ENCODE results near the gene RXRB.

Gene RXRB

GRCh38 chr6:33201935-33202334 lies 1.5 kb upstream of the RXRB start (continued):
- TF ChIP-seq CREB5 (CRISPR knock-in tag; IDR thresholded peaks at IDR 0.05; ENCODE audit: low read depth): no peak

- no peak for ATAC-seq
- 0 out of 2 replicates have a peak, but pooled peaks have one; percentile 44 for TF ChIP-seq PATZ1 (CRISPR knock-in tag; IDR thresholded peaks at IDR 0.05; ENCODE audit: borderline replicate concordance)
- TF ChIP-seq PPARA (CRISPR knock-in tag; IDR thresholded peaks at IDR 0.05; ENCODE audit: borderline replicate concordance): no peak
Observed at GRCh38 chr6:33201147-33201545, 681 bp upstream of the RXRB start.

GRCh38 chr6:33199687-33200218 lies 712 bp downstream of the RXRB start:
- TF ChIP-seq ZNF565 (CRISPR knock-in tag; conservative IDR thresholded peaks at IDR 0.05; ENCODE audit: low read depth): no peak
- no peak for TF ChIP-seq ESRRG (CRISPR knock-in tag; IDR thresholded peaks at IDR 0.05)
- TF ChIP-seq ZNF70 (CRISPR knock-in tag; IDR thresholded peaks at IDR 0.05): no peak
- TF ChIP-seq POU6F1 (CRISPR knock-in tag; IDR thresholded peaks at IDR 0.05; ENCODE audit: borderline replicate concordance, low read depth): no peak
- no peak for TF ChIP-seq PPARA (CRISPR knock-in tag; IDR thresholded peaks at IDR 0.05; ENCODE audit: borderline replicate concordance)
- TF ChIP-seq CSRNP3 (CRISPR knock-in tag; IDR thresholded peaks at IDR 0.05): no peak
- no peak for TF ChIP-seq TCF4 (CRISPR knock-in tag; IDR thresholded peaks at IDR 0.05; ENCODE audit: borderline replicate concordance)
- TF ChIP-seq OSR1 (CRISPR knock-in tag; IDR thresholded peaks at IDR 0.05): no peak
- TF ChIP-seq GLIS3 (CRISPR knock-in tag; IDR thresholded peaks at IDR 0.05): no peak
- no peak for TF ChIP-seq ZNF8 (CRISPR knock-in tag; IDR thresholded peaks at IDR 0.05)
- peak; percentile 14 for ATAC-seq

- TF ChIP-seq ARNTL (CRISPR knock-in tag; IDR thresholded peaks at IDR 0.05; ENCODE audit: borderline replicate concordance, low read depth) (no peak), ZFP3 (CRISPR knock-in tag; IDR thresholded peaks at IDR 0.05) (no peak), PPARA (CRISPR knock-in tag; IDR thresholded peaks at IDR 0.05; ENCODE audit: borderline replicate concordance) (no peak), ZNF8 (CRISPR knock-in tag; IDR thresholded peaks at IDR 0.05) (no peak), TOX (CRISPR knock-in tag; IDR thresholded peaks at IDR 0.05; ENCODE audit: borderline replicate concordance) (no peak), RARB (CRISPR knock-in tag; IDR thresholded peaks at IDR 0.05) (no peak), ZC3H10 (CRISPR knock-in tag; IDR thresholded peaks at IDR 0.05) (no peak), GLIS3 (CRISPR knock-in tag; IDR thresholded peaks at IDR 0.05) (no peak)
- ATAC-seq: no peak
Observed at GRCh38 chr6:33198853-33199436, 1.5 kb downstream of the RXRB start.

GRCh38 chr6:33198159-33198852 lies 2.2 kb downstream of the RXRB start:
- ATAC-seq: no peak
- no peak for TF ChIP-seq POU6F1 (CRISPR knock-in tag; IDR thresholded peaks at IDR 0.05; ENCODE audit: borderline replicate concordance, low read depth)
- TF ChIP-seq ZNF70 (CRISPR knock-in tag; IDR thresholded peaks at IDR 0.05): no peak
- no peak for TF ChIP-seq ARNTL (CRISPR knock-in tag; IDR thresholded peaks at IDR 0.05; ENCODE audit: borderline replicate concordance, low read depth)
- no peak for TF ChIP-seq ZC3H10 (CRISPR knock-in tag; IDR thresholded peaks at IDR 0.05)
- no peak for TF ChIP-seq TSHZ2 (CRISPR knock-in tag; IDR thresholded peaks at IDR 0.05)
- no peak for TF ChIP-seq ZFP3 (CRISPR knock-in tag; IDR thresholded peaks at IDR 0.05)
- no peak for TF ChIP-seq CSDC2 (CRISPR knock-in tag; IDR thresholded peaks at IDR 0.05)
- no peak for TF ChIP-seq PPARA (CRISPR knock-in tag; IDR thresholded peaks at IDR 0.05; ENCODE audit: borderline replicate concordance)
- no peak for TF ChIP-seq CREB5 (CRISPR knock-in tag; IDR thresholded peaks at IDR 0.05; ENCODE audit: low read depth)
- no peak for TF ChIP-seq ZNF8 (CRISPR knock-in tag; IDR thresholded peaks at IDR 0.05)
- TF ChIP-seq ZFP30 (CRISPR knock-in tag; IDR thresholded peaks at IDR 0.05): no peak

Measured in SK-N-SH treated with all-trans-retinoic acid at 6 μM for 48 hours (cell line).